ENCODE measurements around the gene SHISA6.
A peak's percentile ranks its signal among the peaks of the same experiment; 100 is the strongest.

Gene SHISA6

GRCh38 chr17:11240841-11241610 is at the start of gene SHISA6:
Gene SHISA6 (plus strand): TSS chr17:11241213.
- DNase-seq (ENCODE audit: low spot score) = no peak

- no peak for DNase-seq (ENCODE audit: low spot score)
These were observed 45.2 kb upstream of the SHISA6 start for GRCh38 chr17:11195801-11196200.

- no peak for DNase-seq (ENCODE audit: low spot score)
These were observed 36.0 kb upstream of the SHISA6 start for GRCh38 chr17:11204991-11205390.

GRCh38 chr17:11205659-11206058 is 35.4 kb upstream of the SHISA6 start:
- no peak for DNase-seq (ENCODE audit: low spot score)

- no peak for DNase-seq (ENCODE audit: low spot score)
These were observed 31.1 kb upstream of the SHISA6 start for GRCh38 chr17:11209906-11210305.

GRCh38 chr17:11212792-11213191 is 28.2 kb upstream of the SHISA6 start:
- DNase-seq (ENCODE audit: low spot score) = no peak

GRCh38 chr17:11216976-11217375 is 24.0 kb upstream of the SHISA6 start:
- DNase-seq (ENCODE audit: low spot score) = no peak

- DNase-seq (ENCODE audit: low spot score) = no peak
These were observed 19.8 kb upstream of the SHISA6 start for GRCh38 chr17:11221196-11221595.

GRCh38 chr17:11221721-11222120 is 19.3 kb upstream of the SHISA6 start:
- DNase-seq (ENCODE audit: low spot score) = no peak

- no peak for DNase-seq (ENCODE audit: low spot score)
These were observed 2.3 kb upstream of the SHISA6 start for GRCh38 chr17:11238705-11239104.

- DNase-seq (ENCODE audit: low spot score) = no peak
These were observed 1.5 kb upstream of the SHISA6 start for GRCh38 chr17:11239379-11239970.

GRCh38 chr17:11240041-11240840 is 772 bp upstream of the SHISA6 start:
- no peak for DNase-seq (ENCODE audit: low spot score)

- no peak for DNase-seq (ENCODE audit: low spot score)
These were observed 706 bp downstream of the SHISA6 start for GRCh38 chr17:11241611-11242226.

- no peak for DNase-seq (ENCODE audit: low spot score)
These were observed 1.4 kb downstream of the SHISA6 start for GRCh38 chr17:11242411-11242810.

- no peak for DNase-seq (ENCODE audit: low spot score)
These were observed 3.8 kb downstream of the SHISA6 start for GRCh38 chr17:11244776-11245175.

- DNase-seq (ENCODE audit: low spot score) = no peak
These were observed 4.2 kb downstream of the SHISA6 start for GRCh38 chr17:11245187-11245586.

GRCh38 chr17:11245791-11246190 is 4.8 kb downstream of the SHISA6 start:
- no peak for DNase-seq (ENCODE audit: low spot score)

- DNase-seq (ENCODE audit: low spot score) = no peak
These were observed 9.1 kb downstream of the SHISA6 start for GRCh38 chr17:11250161-11250560.

- peak; percentile 15 for DNase-seq (ENCODE audit: low spot score)
These were observed 10.6 kb downstream of the SHISA6 start for GRCh38 chr17:11251561-11252107.

- DNase-seq (ENCODE audit: low spot score) = no peak
These were observed 11.1 kb downstream of the SHISA6 start for GRCh38 chr17:11252146-11252545.

- no peak for DNase-seq (ENCODE audit: low spot score)
These were observed 15.9 kb downstream of the SHISA6 start for GRCh38 chr17:11256877-11257276.

- no peak for DNase-seq (ENCODE audit: low spot score)
These were observed 23.3 kb downstream of the SHISA6 start for GRCh38 chr17:11264183-11264871.

All from COLO829 (cell line).